Hindlimb muscle (tissue), 1 donor: ENCODE results near the gene CACNA2D3. TPM values are rescaled to one million over a fixed set of nuclear protein-coding genes. Genes with fewer than 3 reads are reported as not detected.
"Not testable (repeated sequence)": the region's sequence is repeated elsewhere in the genome, so short reads cannot be mapped to it uniquely, and the experiment has no call there.

Experiments used
- DNase-seq: peaks from one replicate; pipeline ENCODE4 v3.0.0-alpha.2; 2013
- polyA plus RNA-seq: library from polyadenylated mRNA; unstranded; fragments of 120-200 nt; gene quantifications from one replicate; pipeline ENCODE4 v1.2.1, GENCODE V29; 2013; ENCODE audit not compliant: insufficient read length

The CACNA2D3 gene
- polyA plus RNA-seq, 1 donor, result 2.4 TPM

DNA sequence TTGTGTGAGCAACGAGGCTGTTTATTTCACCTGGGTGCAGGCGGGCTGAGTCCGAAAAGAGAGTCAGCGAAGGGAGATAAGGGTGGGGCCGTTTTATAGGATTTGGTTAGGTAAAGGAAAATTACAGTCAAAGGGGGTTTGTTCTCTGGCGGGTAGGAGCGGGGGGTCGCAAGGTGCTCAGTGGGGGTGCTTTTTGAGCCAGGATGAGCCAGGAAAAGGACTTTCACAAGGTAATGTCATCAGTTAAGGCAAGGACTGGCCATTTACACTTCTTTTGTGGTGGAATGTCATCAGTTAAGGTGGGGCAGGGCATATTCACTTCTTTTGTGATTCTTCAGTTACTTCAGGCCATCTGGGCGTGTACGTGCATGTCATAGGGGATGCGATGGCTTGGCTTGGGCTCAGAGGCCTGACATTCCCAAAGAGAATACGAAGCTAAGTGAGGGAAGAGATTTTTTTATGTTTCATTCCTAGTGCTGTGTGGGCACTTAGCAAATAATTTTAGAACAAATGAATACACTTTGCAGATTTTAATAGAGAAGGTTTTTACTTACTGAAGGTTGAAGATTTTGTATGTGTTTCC lies 517.5 kb downstream of the CACNA2D3 start:
- not testable (repeated sequence) for DNase-seq

DNA sequence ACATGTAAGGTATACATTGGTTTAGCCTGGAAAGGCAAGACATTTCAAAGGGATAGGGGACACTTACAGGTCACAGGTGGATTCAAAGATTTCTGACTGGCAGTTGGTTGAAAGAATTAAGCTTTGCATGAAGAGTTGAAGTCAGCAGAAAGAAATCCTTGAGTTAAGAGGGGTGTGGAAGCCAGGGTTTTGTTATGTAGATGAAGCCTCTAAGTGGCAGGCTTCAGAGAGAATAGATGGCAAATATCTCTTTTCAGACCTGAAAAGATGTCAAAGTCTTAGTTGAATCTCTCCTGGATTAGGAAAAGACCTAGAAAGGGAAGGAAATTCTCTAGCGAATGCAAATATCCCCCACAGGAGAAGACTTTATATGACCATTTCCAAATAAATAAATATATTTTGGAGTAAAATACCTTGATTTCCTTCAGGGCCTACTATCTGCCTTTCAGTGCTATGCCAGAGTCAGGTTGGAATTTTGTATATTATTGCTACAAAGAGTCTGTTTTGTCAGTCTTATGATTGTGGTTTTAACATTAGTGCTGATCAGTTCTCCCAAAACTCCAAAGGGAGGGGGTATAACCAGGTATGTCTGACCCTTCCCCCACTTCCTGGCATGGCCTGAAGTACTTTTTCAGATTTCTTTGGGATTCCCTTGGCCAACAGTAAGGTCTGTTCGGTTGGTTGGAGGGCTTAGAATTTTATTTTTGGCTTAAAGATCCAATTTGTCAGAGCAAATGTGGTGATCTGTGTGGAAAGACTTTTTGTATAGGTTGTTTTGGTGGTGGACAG lies 519.1 kb downstream of the CACNA2D3 start:
- no peak for DNase-seq

DNA sequence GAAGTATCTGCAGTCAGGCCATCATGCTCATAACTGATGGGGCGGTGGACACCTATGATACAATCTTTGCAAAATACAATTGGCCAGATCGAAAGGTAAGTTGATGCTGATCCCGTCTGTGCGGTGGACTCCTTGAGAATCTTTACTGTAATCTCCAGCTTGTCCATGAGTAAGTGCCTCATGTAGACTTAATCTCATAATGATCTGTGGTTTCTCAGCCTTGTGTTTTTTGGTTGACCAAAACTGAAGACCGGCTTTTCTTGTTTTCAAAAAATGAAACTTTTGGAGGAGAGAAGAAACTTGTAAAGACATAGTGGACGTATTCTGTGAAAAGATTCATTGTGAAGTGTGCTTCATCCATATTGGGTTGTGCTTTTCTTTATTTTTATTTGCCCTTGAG lies 519.8 kb downstream of the CACNA2D3 start:
- no peak for DNase-seq

DNA sequence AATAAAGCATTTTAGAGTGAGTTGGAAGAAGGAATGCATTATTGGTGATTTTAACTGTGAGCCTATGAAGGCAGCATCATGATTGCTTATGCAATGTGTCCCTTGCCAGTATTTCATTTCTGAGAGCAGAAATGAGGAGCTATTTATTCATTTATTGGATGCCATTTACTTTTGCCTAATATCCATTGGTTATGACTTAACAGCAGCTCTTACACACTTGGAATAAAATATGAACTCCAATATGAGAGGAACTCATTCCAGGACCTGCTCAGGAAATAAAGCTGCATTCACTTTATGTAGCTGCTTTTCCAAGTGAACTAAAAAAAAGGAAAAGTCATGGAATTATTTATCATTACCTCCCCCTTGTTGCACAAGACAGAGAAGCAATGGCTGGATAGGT lies 525.4 kb downstream of the CACNA2D3 start:
- peak; percentile 29 for DNase-seq

DNA sequence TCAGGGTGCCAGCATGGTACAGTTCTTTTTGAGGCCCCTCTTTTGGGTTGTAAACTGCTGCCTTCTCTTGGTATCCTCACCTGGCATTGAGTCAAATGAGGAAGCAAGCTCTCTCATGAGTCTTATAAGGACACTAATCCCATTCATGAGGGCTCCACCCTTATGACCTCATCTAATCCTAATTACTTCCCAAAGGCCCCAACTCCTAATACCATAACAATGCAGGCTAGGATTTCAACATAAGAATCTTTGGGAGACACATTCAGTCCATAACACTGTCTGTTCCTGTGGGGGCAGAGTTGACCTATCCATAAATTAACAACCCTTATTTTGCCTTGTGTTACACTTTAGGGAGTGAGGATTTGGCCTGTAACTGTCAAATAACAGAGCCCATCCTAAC lies 527.2 kb downstream of the CACNA2D3 start:
- DNase-seq, result no peak

DNA sequence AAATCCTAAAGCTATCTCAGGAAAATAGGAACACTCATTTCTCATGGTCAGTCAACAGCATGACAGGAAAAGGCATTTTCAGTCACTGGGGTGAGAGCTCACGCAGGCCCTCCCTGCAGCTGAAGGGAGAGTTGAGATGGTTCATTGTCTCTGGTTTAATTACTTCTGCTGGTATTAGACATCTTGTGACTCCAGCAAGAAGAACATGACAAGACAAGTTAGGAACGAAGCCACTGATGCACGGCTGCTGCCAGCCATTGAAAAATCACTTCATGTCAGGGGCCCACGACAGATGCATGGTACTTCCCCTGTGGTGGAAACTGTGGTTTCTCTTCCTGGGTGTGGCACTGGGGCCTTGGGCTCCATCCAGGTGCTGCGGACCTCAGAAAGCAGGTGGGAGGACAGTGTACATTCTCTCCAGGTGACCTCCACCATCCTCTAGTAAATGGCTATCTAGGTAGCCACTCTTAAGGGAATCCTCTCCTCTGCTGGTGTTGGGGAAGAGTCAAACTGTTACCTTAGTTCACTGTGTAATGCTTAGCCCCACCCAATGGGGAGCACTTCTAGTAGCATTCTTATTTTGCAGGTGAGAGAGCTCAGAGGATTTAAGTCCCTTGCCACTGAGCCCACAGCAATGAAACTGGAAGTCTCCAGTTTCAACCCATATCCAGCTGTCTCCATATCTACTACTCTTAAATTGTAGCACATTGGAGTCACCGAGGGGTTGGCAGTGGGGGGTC lies 531.3 kb downstream of the CACNA2D3 start:
- DNase-seq, result no peak

DNA sequence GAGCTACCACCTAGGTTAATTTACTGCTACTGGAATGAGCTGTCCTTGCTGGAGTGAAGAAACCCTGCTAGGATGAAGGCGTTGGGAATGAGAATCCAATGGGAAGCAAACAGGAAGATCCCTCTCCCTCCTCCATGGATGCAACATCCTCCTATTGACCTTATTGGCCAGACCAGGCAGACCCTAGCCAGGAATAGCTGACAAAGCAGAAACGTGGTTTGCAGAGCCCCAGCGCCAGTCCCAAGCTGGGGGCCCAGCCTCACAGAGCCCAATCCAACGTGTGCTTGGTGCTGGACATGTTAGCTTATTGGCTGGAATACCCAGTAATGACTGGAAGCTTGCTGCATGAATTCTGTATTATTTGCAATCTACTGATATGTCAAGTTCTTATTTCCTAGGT lies 532.4 kb downstream of the CACNA2D3 start:
- DNase-seq, result no peak

DNA sequence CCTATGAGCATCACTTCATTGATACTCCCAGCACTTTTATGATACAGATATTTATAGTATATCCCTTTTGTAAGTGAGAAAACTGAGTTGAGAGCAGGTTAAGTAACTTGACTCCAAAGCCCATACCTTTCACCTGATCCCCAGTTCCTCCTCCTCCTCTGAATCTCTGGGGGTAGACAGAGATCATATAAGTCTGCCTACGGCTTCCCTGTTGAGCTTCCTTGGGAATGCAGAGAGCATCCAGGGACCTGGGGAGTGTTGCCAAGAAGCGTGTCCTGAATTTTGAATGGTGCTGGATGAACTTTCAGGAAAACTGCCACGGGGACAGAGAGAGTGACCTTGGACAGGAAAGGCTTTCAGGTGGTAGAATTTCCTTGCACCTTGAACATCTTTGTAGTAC lies 537.0 kb downstream of the CACNA2D3 start:
- DNase-seq, result no peak

DNA sequence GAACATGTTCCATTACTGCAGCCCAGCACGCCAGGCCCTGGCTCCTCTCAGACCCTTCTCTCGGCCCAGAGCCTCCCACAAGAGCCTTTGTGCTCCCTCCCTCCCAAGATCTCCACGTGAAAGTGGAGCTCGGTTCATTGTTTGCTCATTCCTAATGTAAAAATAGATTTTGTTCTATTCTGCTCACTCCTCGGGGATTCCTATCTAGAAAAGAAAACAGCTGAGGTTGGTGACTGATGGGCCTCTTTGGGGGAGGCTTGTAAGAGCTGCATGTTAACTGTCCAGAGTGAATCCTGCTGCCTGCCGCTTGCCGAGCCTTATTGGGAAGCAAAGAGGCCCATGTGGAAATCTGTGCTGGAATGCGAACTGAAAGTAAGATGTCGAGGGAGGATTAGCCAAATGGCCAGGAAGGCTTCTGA lies 538.4 kb downstream of the CACNA2D3 start:
- DNase-seq, result peak; percentile 82

DNA sequence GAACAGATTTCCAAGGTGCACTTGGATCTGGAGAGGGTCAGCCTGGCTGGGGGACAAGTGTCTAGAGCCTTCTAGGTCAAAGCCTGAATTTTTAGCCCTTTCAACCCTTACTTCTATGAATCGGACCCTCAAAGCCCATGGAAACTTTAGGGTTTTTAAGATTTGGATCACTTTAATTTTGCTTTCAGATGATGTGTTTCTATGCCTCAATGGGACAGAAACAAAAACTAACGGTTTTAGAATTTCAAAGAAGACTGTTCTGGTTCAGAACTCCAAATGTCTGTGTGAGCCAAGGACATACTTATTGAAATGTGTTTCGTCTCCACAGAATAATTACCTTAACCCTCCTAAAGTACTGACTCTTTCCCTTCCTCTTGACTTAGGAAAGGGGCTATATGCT lies 538.8 kb downstream of the CACNA2D3 start:
- DNase-seq, result no peak

DNA sequence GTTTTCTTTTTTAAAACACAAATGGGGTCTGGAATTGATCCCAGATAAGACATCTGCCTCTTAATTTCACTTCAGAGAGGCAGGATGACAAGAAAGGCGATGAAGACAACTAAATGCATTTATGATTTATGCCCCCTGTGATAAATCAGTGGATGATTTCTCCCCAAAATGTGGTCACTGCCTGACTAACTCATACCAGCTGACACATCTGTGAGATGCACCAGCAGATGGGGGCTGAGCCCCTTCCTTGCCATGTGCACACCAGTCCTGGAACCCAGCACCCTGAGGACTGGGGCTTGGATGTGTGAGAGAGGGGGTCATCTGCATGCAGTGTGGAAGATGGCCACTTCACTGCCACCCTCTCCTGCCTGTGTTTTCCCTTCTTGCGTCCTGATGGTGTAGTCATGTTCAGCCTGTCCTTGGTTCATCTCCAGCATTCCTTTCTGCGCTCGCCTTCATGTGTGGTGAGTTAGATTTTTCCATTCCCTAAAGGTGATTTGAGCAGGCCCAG lies 541.2 kb downstream of the CACNA2D3 start:
- peak; percentile 42 for DNase-seq

DNA sequence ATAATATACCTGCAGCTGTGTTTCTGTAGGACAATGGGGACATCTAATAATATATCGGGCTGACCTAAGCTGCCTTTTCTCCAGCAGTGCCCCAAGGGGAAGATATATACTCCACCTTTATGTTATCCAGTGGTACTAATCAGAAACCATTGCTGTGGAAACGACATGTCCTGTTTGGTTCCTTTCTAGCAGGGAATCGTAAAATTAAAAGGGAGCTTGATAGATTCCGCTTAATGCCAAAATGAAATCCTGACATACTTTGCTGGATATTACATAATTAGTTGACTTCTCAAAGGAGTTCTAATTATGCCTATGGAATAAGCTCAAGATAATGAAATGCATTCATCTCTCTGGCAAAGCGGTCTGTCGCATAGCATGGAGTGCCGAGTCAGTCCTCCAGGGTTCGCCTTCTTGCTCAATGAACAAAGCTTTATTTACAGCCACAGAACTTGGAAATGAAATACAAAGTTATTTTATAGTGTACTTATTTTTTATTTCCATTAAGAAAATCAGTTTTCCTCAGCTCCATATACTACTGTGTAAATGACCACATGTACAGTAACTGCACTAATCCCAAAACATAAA lies 542.8 kb downstream of the CACNA2D3 start:
- no peak for DNase-seq

DNA sequence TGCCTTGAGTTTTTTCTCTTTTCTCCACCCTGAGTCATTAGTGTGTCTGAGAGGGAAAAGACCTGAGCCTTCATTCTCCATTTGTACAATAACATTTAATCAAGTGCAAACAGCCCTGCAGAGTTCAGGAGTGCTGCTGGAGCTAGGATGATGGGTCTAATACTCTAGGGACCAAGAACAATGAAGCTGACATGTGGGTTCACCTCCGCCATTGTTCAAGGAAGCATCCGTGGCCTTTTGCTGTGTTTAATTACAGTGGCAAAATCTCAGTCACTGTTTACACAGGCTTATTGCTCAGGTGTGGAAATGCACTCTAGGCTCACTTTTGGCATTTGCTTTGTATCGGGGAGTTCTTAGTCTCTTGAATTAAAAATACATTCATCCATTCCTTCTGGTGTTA lies 545.9 kb downstream of the CACNA2D3 start:
- DNase-seq, result no peak

DNA sequence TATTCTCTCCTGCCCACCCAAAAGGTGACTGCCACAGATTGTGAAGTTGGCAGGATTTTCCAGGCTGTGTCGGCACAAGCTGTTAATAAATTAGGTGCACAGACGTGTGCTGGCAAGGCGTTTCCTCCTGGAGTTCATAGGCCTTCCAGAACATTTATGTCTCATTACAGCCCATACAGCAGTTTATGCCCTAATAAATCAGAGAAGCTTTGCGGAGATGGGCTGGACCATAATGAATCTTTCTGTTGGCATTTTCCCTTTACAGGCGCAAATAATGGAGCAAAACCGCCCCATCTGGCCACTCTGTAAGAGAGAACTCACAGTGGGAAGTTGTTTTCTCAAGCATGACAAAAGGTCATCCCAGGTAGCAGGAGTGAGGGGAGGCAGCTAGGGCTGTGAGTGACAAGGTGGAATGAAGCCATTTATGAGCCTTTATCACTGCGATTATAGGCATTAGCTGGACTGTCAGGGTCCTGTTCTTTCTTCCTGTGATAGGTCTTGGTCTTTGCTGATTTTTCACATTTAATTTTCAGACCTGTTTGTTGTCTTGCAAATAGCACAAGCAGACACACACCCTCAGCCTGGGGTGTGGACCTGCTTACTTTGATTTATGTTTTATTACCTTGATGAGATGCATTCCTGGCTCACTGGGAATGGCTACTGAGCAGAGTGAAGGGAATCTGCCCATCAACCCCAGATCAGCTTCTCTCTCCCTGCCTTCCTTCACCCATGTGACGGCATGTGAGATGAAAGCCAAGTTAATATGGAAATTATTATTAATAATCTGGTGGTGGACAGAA lies 548.0 kb downstream of the CACNA2D3 start:
- no peak for DNase-seq

DNA sequence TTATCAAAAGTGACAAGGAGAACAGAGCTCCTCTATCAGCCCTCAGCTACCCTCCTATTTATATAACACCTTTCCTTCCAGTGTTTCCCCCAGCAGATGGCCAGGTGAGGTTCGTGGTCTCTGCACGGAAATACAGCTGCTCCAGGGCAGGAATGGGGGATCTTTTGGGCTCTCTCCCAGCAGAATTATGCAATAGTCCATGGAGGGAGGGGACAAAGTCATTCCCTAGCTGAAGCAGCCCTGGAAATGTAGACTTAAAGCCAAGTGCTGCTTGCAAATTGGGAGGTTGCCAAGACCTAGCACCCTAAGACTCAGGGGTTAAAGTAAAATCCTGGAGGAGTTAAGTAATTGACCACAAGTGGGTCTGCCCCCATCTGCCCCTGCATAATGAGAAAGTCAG lies 549.2 kb downstream of the CACNA2D3 start:
- no peak for DNase-seq

DNA sequence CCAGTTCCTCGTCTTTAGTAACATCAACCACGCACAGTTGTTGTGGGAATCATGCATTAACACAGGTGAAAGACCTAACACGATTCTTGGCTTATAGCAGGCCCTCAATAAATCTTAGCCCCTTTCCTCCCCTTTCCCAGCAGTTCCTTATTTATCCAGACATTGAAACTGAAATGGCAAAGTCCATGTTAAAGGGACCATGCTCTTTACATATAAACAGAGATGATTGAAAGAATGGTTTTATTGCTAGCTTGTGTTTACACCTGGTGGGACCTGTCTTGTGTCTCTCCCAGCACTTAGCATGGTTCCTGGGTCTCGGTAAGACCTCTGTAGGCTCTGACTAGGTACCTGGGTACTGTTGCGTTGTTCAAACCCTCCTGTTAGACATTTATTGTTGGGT lies 553.7 kb downstream of the CACNA2D3 start:
- no peak for DNase-seq

DNA sequence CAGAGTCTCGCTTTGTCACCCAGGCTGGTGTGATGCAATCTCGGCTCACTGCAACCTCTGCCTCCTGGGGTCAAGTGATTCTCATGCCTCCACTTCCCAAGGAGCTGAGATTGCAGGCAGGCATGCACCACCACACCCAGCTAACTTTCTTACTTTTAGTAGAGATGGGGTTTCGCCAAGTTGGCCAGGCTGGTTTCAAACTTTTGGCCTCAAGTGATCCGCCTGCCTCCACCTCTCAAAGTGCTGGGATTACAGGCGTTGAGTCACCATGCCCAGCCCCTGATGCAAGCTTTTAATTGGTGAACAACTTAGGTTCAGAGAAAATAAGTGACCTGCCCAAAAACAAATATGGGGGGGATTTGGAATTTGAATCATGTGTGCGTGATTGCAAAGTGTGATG lies 559.4 kb downstream of the CACNA2D3 start:
- no peak for DNase-seq

DNA sequence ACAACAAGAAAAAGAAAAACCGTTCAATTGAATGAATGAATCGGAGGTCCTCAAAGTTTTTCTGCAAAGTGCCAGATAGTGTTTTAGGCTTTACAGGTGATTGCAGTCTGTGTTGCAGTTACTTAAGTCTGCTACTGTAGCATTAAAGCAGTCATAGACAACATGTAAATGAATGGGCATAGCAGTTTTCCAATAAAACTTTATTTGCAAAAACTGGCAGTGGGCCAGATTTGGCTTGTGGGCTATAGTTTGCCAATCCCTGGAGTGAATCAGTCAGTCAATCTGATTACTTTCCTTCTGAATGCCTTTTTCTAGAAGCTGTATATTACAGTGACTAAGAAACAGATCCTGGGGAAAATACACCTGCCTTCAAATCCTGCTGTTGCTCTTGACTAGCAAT lies 562.9 kb downstream of the CACNA2D3 start:
- no peak for DNase-seq

DNA sequence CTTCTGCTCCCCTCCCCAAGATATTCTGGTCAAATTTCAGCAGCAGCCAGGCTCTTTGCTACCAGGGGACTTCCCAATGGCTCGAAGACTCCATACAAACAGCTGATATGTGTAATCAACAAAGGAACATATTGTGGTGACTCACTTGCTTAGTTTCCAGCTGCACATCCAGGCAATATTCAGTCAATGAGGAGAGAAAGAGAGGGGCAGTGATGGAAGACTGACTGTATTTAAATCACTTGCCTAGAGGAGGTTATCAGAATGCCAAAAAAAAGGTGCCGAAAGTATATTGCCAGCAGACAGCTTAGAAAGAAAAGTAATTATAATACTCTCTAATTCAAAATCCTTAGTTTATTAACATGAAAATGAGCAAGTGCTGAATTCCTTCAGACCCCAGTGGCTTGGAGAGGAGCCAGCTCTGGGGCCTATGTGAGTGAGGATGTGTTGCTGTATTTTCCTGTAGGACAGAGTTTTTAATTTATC lies 569.0 kb downstream of the CACNA2D3 start:
- peak; percentile 39 for DNase-seq

DNA sequence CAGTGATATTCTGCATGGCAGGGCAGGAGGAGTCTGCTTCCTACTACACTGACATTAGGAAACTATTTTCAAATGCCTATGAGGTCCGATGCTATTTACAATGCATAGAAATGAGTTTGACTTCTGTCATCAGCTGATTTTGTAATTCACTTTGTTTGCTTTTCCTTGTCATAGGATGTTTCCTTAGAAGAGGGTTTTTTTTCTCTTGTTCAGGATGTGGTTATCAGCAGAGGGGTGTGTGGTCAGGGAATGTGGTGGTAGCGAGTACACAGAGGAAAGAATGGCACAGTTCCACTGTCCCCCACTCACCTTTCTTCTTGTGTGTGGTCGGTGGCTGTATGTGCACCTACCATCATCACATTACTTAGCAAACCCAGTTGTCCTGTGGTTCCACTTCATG lies 574.0 kb downstream of the CACNA2D3 start:
- DNase-seq, result no peak

DNA sequence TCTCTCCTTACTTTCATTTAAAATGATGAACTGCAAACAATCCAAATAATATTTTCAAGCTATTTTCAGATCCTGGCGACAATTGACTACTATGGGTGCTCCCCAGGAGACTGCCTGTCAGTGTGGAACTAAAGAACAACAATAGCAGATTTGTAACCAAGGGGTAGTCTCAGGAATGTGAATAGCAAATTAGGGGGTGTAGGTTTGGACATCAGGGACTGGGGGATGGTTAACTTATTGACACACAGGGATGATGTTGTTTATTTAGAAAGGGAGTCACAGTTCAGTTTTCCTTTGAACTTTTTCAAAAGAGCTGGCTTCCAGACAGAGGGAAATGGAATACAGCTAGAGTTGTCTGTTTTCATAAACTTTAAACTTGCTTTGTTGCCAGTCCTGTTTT lies 575.7 kb downstream of the CACNA2D3 start:
- DNase-seq, result no peak

DNA sequence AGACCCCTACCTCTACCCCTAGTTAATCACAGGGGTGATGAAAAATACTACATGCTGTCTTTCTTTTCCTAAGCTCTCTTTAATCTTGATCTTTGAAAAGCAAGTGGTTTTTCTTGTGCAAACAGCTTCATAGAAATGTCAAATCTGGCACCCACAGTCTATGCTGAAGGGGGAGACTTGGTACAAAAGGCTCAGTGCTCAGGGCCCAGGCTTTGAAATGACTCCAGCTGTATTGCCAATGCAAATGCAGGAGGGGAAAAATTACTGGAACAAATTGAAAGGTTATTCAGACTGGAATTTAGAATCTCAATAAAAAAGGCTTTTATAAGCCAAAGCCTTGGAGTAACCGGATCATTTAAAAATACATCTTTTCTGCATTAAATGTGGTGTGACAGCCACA lies 581.6 kb downstream of the CACNA2D3 start:
- no peak for DNase-seq
